WTC11 (cell line): ENCODE data around the gene TNFRSF13B. TPM values are rescaled to one million over a fixed set of nuclear protein-coding genes. Genes with fewer than 3 reads are reported as not detected.

ENCODE experiments used
- ATAC-seq: fragments of 200-7000 bp; cut with Tn5 transposase; 2 replicates; pipeline ENCODE4 v1.10.0; 2021; ENCODE audit warnings: mild to moderate bottlenecking, moderate library complexity
- CTCF ChIA-PET: fragments of 300-600 bp; sonication (Branson Sonifier 250); formaldehyde crosslinking; loops from one replicate; lab custom pipeline; 2021; ENCODE audit warnings: antibody characterized with exemption; lab: Charles Lee
- POLR2A ChIA-PET: fragments of 350-600 bp; sonication (Branson Sonifier 250); formaldehyde crosslinking; loops from one replicate; lab custom pipeline; 2021; ENCODE audit warnings: antibody characterized with exemption; lab: Charles Lee
- DNase-seq: peaks from one replicate; pipeline ENCODE4 v3.0.0; 2021; ENCODE audit warnings: low spot score
- H3K27ac Mint-ChIP-seq: 2 replicates; pipeline ENCODE4 v1.8.0; 2021; ENCODE audit warnings: mixed read lengths
- H3K27me3 Mint-ChIP-seq: 2 replicates; pipeline ENCODE4 v1.8.0; 2021; ENCODE audit warnings: low read depth, mild to moderate bottlenecking, moderate library complexity, mixed read lengths
- H3K36me3 Mint-ChIP-seq: 2 replicates; pipeline ENCODE4 v1.8.0; 2021; ENCODE audit warnings: mixed read lengths
- H3K4me1 Mint-ChIP-seq: 2 replicates; pipeline ENCODE4 v1.8.0; 2022; ENCODE audit warnings: mixed read lengths
- H3K4me3 Mint-ChIP-seq: 2 replicates; pipeline ENCODE4 v1.8.0; 2021; ENCODE audit warnings: mild to moderate bottlenecking, moderate library complexity, mixed read lengths
- H3K9me3 Mint-ChIP-seq: 2 replicates; pipeline ENCODE4 v1.8.0; 2021; ENCODE audit warnings: mixed read lengths
- ATF2 ChIP-seq: sonication (generic); formaldehyde crosslinking; IDR thresholded peaks from 2 replicates; pipeline ENCODE4 v1.8.1; 2022; ENCODE audit warnings: low read depth, missing genetic modification reagents, borderline replicate concordance
- ATF6 ChIP-seq: sonication (generic); formaldehyde crosslinking; IDR thresholded peaks from 2 replicates; pipeline ENCODE4 v1.8.1; 2023; ENCODE audit warnings: mild to moderate bottlenecking, missing genetic modification reagents
- CREM ChIP-seq: sonication (generic); formaldehyde crosslinking; IDR thresholded peaks from 2 replicates; pipeline ENCODE4 v1.8.1; 2022; ENCODE audit warnings: mild to moderate bottlenecking, missing genetic modification reagents, moderate library complexity
- E2F5 ChIP-seq: sonication (generic); formaldehyde crosslinking; IDR thresholded peaks from 2 replicates; pipeline ENCODE4 v1.8.1; 2022; ENCODE audit warnings: mild to moderate bottlenecking, moderate library complexity, missing genetic modification reagents
- EMX1 ChIP-seq: fragments of 250-450 bp; sonication (Bioruptor Pico); IDR thresholded peaks from 2 replicates; pipeline ENCODE4 v1.8.0; 2021; ENCODE audit warnings: mild to moderate bottlenecking
- ETV6 ChIP-seq: sonication (generic); formaldehyde crosslinking; IDR thresholded peaks from 2 replicates; pipeline ENCODE4 v1.8.1; 2022; ENCODE audit warnings: mild to moderate bottlenecking, missing genetic modification reagents
- FOXP4 ChIP-seq: sonication (generic); formaldehyde crosslinking; IDR thresholded peaks from 2 replicates; pipeline ENCODE4 v1.8.0; 2022; ENCODE audit warnings: mild to moderate bottlenecking, missing genetic modification reagents
- GABPB1 ChIP-seq: sonication (generic); formaldehyde crosslinking; IDR thresholded peaks from 2 replicates; pipeline ENCODE4 v1.8.1; 2023; ENCODE audit warnings: mild to moderate bottlenecking, missing genetic modification reagents
- GRHL2 ChIP-seq: fragments of 250-450 bp; sonication (Bioruptor Pico); IDR thresholded peaks from 2 replicates; pipeline ENCODE4 v1.8.0; 2022; ENCODE audit warnings: mild to moderate bottlenecking, moderate library complexity; ENCODE audit not compliant: insufficient replicate concordance, severe bottlenecking
- HMGXB4 ChIP-seq: sonication (generic); formaldehyde crosslinking; IDR thresholded peaks from 2 replicates; pipeline ENCODE4 v1.8.1; 2023; ENCODE audit warnings: mild to moderate bottlenecking, moderate library complexity, missing genetic modification reagents
- MYBL2 ChIP-seq: sonication (generic); formaldehyde crosslinking; IDR thresholded peaks from 2 replicates; pipeline ENCODE4 v1.8.1; 2023; ENCODE audit warnings: mild to moderate bottlenecking, moderate library complexity, missing genetic modification reagents
- NFATC4 ChIP-seq: fragments of 250-450 bp; sonication (Bioruptor Pico); IDR thresholded peaks from 2 replicates; pipeline ENCODE4 v1.9.0; 2021; ENCODE audit warnings: mild to moderate bottlenecking
- NR3C1 ChIP-seq: sonication (generic); formaldehyde crosslinking; conservative IDR thresholded peaks from 2 replicates; pipeline ENCODE4 v1.8.1; 2023; ENCODE audit warnings: low read depth, mild to moderate bottlenecking, missing genetic modification reagents
- OVOL2 ChIP-seq: fragments of 250-450 bp; sonication (Bioruptor Pico); IDR thresholded peaks from 2 replicates; pipeline ENCODE4 v1.9.0; 2021; ENCODE audit warnings: mild to moderate bottlenecking, borderline replicate concordance
- PRRX2 ChIP-seq: fragments of 250-450 bp; sonication (Bioruptor Pico); IDR thresholded peaks from 2 replicates; pipeline ENCODE4 v1.8.0; 2021; ENCODE audit warnings: mild to moderate bottlenecking
- SMAD3 ChIP-seq: sonication (generic); formaldehyde crosslinking; IDR thresholded peaks from 2 replicates; pipeline ENCODE4 v1.8.0; 2022; ENCODE audit warnings: missing genetic modification reagents, mild to moderate bottlenecking, borderline replicate concordance
- STAT6 ChIP-seq: sonication (generic); formaldehyde crosslinking; conservative IDR thresholded peaks from 2 replicates; pipeline ENCODE4 v1.8.1; 2023; ENCODE audit warnings: mild to moderate bottlenecking, low read depth, missing genetic modification reagents, moderate library complexity
- TEAD4 ChIP-seq: sonication (generic); formaldehyde crosslinking; IDR thresholded peaks from 2 replicates; pipeline ENCODE4 v1.8.0; 2022; ENCODE audit warnings: mild to moderate bottlenecking, missing genetic modification reagents
- ZNF317 ChIP-seq: sonication (generic); formaldehyde crosslinking; IDR thresholded peaks from 2 replicates; pipeline ENCODE4 v1.8.1; 2023; ENCODE audit warnings: low read depth, mild to moderate bottlenecking, moderate library complexity, missing genetic modification reagents, borderline replicate concordance
- total RNA-seq: library from RNA; stranded (reverse); gene quantifications from 3 replicates; pipeline ENCODE4 v1.2.3, GENCODE V29; 2021

The TNFRSF13B gene
- total RNA-seq, 1 experiment from 2014 or later: not detected

- H3K27me3 Mint-ChIP-seq: no peaks in the 10 kb centered on the region
- DNase-seq: peak; percentile 1
- H3K9me3 Mint-ChIP-seq: peaks cover 17% of the 10 kb centered on the region
- H3K27ac Mint-ChIP-seq: no peak overlapping the region
- ChIA-PET CTCF (no interaction called here), POLR2A (no interaction called here)
- peaks cover 16% of the 10 kb centered on the region for H3K4me1 Mint-ChIP-seq
- ATAC-seq: no peak
- H3K4me3 Mint-ChIP-seq: no peak overlapping the region
- peaks cover 7% of the 10 kb centered on the region for H3K36me3 Mint-ChIP-seq
- TF ChIP-seq EMX1 (CRISPR knock-in tag) (no peak), SMAD3 (CRISPR knock-in tag) (no peak), NFATC4 (CRISPR knock-in tag) (no peak), GRHL2 (no peak), FOXP4 (CRISPR knock-in tag) (no peak), PRRX2 (CRISPR knock-in tag) (no peak), ATF2 (CRISPR knock-in tag) (no peak), OVOL2 (CRISPR knock-in tag) (no peak), HMGXB4 (no peak), GABPB1 (CRISPR knock-in tag) (no peak), CREM (CRISPR knock-in tag) (no peak), STAT6 (CRISPR knock-in tag) (no peak), ATF6 (CRISPR knock-in tag) (no peak), ZNF317 (CRISPR knock-in tag) (no peak), TEAD4 (CRISPR knock-in tag) (no peak), MYBL2 (CRISPR knock-in tag) (no peak), NR3C1 (CRISPR knock-in tag) (no peak), E2F5 (CRISPR knock-in tag) (no peak), ETV6 (CRISPR knock-in tag) (no peak)
These were observed 23.1 kb downstream of the TNFRSF13B start for GRCh38 chr17:16948587-16949376.
